ENCODE data around the gene KIF26B.

GRCh38 chr1:245480393-245481120 is 325.8 kb downstream of the KIF26B start:
- TF ChIP-seq CTCF (IDR thresholded peaks at IDR 0.05; ENCODE audit: low read depth, low read length) (no peak), POLR2A (IDR thresholded peaks at IDR 0.05; ENCODE audit: extremely low read depth, insufficient read length) (no peak), MYC (IDR thresholded peaks at IDR 0.05; ENCODE audit: low read depth, low read length) (no peak)
- TF ChIP-seq, protein P1, sequence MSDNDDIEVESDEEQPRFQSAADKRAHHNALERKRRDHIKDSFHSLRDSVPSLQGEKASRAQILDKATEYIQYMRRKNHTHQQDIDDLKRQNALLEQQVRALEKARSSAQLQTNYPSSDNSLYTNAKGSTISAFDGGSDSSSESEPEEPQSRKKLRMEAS (IDR thresholded peaks at IDR 0.05; ENCODE audit: low read depth, low read length), result no peak

Measured in NB4 (cell line).